Hepatocyte (in vitro differentiated cells): ENCODE data around the gene SPOCK2. TPM values are rescaled to one million over a fixed set of nuclear protein-coding genes. Genes with fewer than 3 reads are reported as not detected.

Experiments
- DNase-seq: peaks from one replicate; pipeline ENCODE4 v3.0.0-alpha.2; 2016; ENCODE audit warnings: low spot score
- H2AFZ ChIP-seq: fragments of 200-600 bp; sonication (generic); 2 replicates; pipeline ENCODE4 v1.6.0; 2016; ENCODE audit warnings: antibody characterized with exemption, mild to moderate bottlenecking
- H3K27ac ChIP-seq: fragments of 200-600 bp; sonication (generic); 2 replicates; pipeline ENCODE4 v1.5.1; 2016; ENCODE audit warnings: mild to moderate bottlenecking
- H3K27me3 ChIP-seq: fragments of 200-600 bp; sonication (generic); 2 replicates; pipeline ENCODE4 v1.6.1; 2016
- H3K36me3 ChIP-seq: fragments of 200-600 bp; sonication (generic); replicated peaks from 2 replicates; pipeline ENCODE4 v1.5.1; 2016; ENCODE audit warnings: low read depth; ENCODE audit not compliant: insufficient read depth
- H3K4me1 ChIP-seq: fragments of 200-600 bp; sonication (generic); 2 replicates; pipeline ENCODE4 v1.5.1; 2016; ENCODE audit warnings: mild to moderate bottlenecking, moderate library complexity; ENCODE audit not compliant: insufficient read depth
- H3K4me2 ChIP-seq: fragments of 200-600 bp; sonication (generic); 2 replicates; pipeline ENCODE4 v1.6.0; 2016
- H3K4me3 ChIP-seq: fragments of 200-600 bp; sonication (generic); 2 replicates; pipeline ENCODE4 v1.5.1; 2016; ENCODE audit warnings: mild to moderate bottlenecking
- H3K79me2 ChIP-seq: fragments of 200-600 bp; sonication (generic); 2 replicates; pipeline ENCODE4 v1.6.0; 2017; ENCODE audit warnings: mild to moderate bottlenecking
- H3K9me2 ChIP-seq: fragments of 200-600 bp; sonication (generic); replicated peaks from 2 replicates; pipeline ENCODE4 v1.6.0; 2017; ENCODE audit warnings: mild to moderate bottlenecking; ENCODE audit not compliant: insufficient read depth
- H3K9me3 ChIP-seq: fragments of 200-600 bp; sonication (generic); 2 replicates; pipeline ENCODE4 v1.5.1; 2016; ENCODE audit warnings: low read depth, mild to moderate bottlenecking
- H4K20me1 ChIP-seq: fragments of 200-600 bp; sonication (generic); 2 replicates; pipeline ENCODE4 v1.6.0; 2016; ENCODE audit warnings: mild to moderate bottlenecking; ENCODE audit not compliant: insufficient read depth, poor library complexity, severe bottlenecking
- CTCF ChIP-seq: fragments of 200-600 bp; sonication (generic); IDR thresholded peaks from 2 replicates; pipeline ENCODE4 v1.5.1; 2016; ENCODE audit warnings: antibody characterized with exemption, mild to moderate bottlenecking; ENCODE audit not compliant: poor library complexity
- EZH2 ChIP-seq: fragments of 200-600 bp; sonication (generic); IDR thresholded peaks from 2 replicates; pipeline ENCODE4 v1.6.1; 2016; ENCODE audit warnings: antibody characterized with exemption, mild to moderate bottlenecking, borderline replicate concordance
- EZH2phosphoT487 ChIP-seq: fragments of 200-600 bp; sonication (generic); IDR thresholded peaks from one replicate; pipeline ENCODE4 v1.6.1; 2018; ENCODE audit warnings: antibody characterized with exemption, mild to moderate bottlenecking, low read depth, moderate library complexity; ENCODE audit not compliant: unreplicated experiment, severe bottlenecking
- WGBS: methylation state at CpG from one replicate; pipeline ENCODE4 v1.1.6; 2016; ENCODE audit warnings: low lambda C conversion rate; ENCODE audit errors: missing lambda C conversion rate; 5-methylcytosine and 5-hydroxymethylcytosine counted together
- polyA plus RNA-seq: library from polyadenylated mRNA; unstranded; fragments of >200 nt; fragmentation: Nextera tagmentation; extraction: Ambion mirVana; gene quantifications from 2 replicates; pipeline ENCODE4 v1.2.1, GENCODE V29; 2016
- total RNA-seq: library from RNA; depleted of rRNA; stranded (reverse); fragments of >200 nt; gene quantifications from 2 replicates; pipeline ENCODE4 v1.2.3, GENCODE V29; 2014

The SPOCK2 gene
- total and polyA plus RNA-seq, 2 experiments from 2014 or later, result 3.0 to 3.1 TPM

- TF ChIP-seq EZH2phosphoT487, result no peak
- no peak for TF ChIP-seq EZH2
- TF ChIP-seq CTCF, result no peak
- H3K79me2 ChIP-seq, result peaks cover 5% of the 10 kb centered on the region
- H3K4me3 ChIP-seq, result no peak overlapping the region
- no peaks in the 10 kb centered on the region for H3K27me3 ChIP-seq
- no peaks in the 10 kb centered on the region for H3K9me3 ChIP-seq
- H4K20me1 ChIP-seq, result no peaks in the 10 kb centered on the region
- DNase-seq, result peak; percentile 90
- no peak overlapping the region for H2AFZ ChIP-seq
- WGBS, result 38% methylated on average over 12 of the region's 12 CpGs
- peak overlapping the region; percentile 84 for H3K27ac ChIP-seq
- H3K9me2 ChIP-seq, result no peaks in the 10 kb centered on the region
- peak overlapping the region; percentile 20 for H3K4me2 ChIP-seq
- no peaks in the 10 kb centered on the region for H3K36me3 ChIP-seq
- H3K4me1 ChIP-seq, result peaks cover 19% of the 10 kb centered on the region
Measured at GRCh38 chr10:72009425-72010081, 78.8 kb downstream of the SPOCK2 start.

GRCh38 chr10:72009051-72009424 lies 79.3 kb downstream of the SPOCK2 start:
- H3K27ac ChIP-seq, result peak overlapping the region; percentile 84
- no peak overlapping the region for H2AFZ ChIP-seq
- DNase-seq, result no peak
- no peak for TF ChIP-seq EZH2phosphoT487
- no peak for TF ChIP-seq CTCF
- TF ChIP-seq EZH2, result no peak
- 61% methylated on average over 9 of the region's 9 CpGs for WGBS
- no peaks in the 10 kb centered on the region for H3K9me2 ChIP-seq
- H3K4me3 ChIP-seq, result no peak overlapping the region
- H4K20me1 ChIP-seq, result no peaks in the 10 kb centered on the region
- no peaks in the 10 kb centered on the region for H3K27me3 ChIP-seq
- no peaks in the 10 kb centered on the region for H3K9me3 ChIP-seq
- peak overlapping the region; percentile 20 for H3K4me2 ChIP-seq
- peaks cover 8% of the 10 kb centered on the region for H3K79me2 ChIP-seq
- H3K4me1 ChIP-seq, result peaks cover 19% of the 10 kb centered on the region
- H3K36me3 ChIP-seq, result no peaks in the 10 kb centered on the region

Other genes starting within 250 kb of the SPOCK2 start
- 686 and 732 TPM in 2 replicates for gene PSAP, start 237.3 kb downstream of the SPOCK2 start, total RNA-seq
- 954 and 987 TPM in 2 replicates for gene PSAP, start 237.3 kb downstream of the SPOCK2 start, polyA plus RNA-seq
- 13.0 and 14.1 TPM in 2 replicates for gene CHST3, start 124.2 kb downstream of the SPOCK2 start, total RNA-seq
- gene CHST3, start 124.2 kb downstream of the SPOCK2 start, polyA plus RNA-seq, result 6.1 and 6.8 TPM in 2 replicates
- 109 and 117 TPM in 2 replicates for gene ANAPC16, start 127.5 kb upstream of the SPOCK2 start, total RNA-seq
- gene ANAPC16, start 127.5 kb upstream of the SPOCK2 start, polyA plus RNA-seq, result 118 and 131 TPM in 2 replicates
- 38.7 and 43.3 TPM in 2 replicates for gene ASCC1, start 127.7 kb upstream of the SPOCK2 start, total RNA-seq
- gene ASCC1, start 127.7 kb upstream of the SPOCK2 start, polyA plus RNA-seq, result 25.2 and 31.8 TPM in 2 replicates
- gene DDIT4, start 185.4 kb upstream of the SPOCK2 start, total RNA-seq, result 162 and 165 TPM in 2 replicates
- 189 and 235 TPM in 2 replicates for gene DDIT4, start 185.4 kb upstream of the SPOCK2 start, polyA plus RNA-seq